GM21786 (cell line): ENCODE measurements around the gene MCFD2.

Experiments used
- ATAC-seq: cut with Tn5 transposase; IDR thresholded peaks from one replicate; pipeline ENCODE4 v1.9.1; 2021; ENCODE audit not compliant: unreplicated experiment

The MCFD2 gene

GRCh38 chr2:46939626-46940359 lies 24.2 kb upstream of the MCFD2 start:
- ATAC-seq = no peak

- no peak for ATAC-seq
Measured at GRCh38 chr2:46937471-46937901, 21.9 kb upstream of the MCFD2 start.

- no peak for ATAC-seq
Measured at GRCh38 chr2:46936566-46936965, 21.0 kb upstream of the MCFD2 start.

- no peak for ATAC-seq
Measured at GRCh38 chr2:46935071-46935470, 19.5 kb upstream of the MCFD2 start.

GRCh38 chr2:46929612-46930011 lies 14.0 kb upstream of the MCFD2 start:
- ATAC-seq = no peak

GRCh38 chr2:46926863-46927262 lies 11.3 kb upstream of the MCFD2 start:
- no peak for ATAC-seq

- no peak for ATAC-seq
Measured at GRCh38 chr2:46925474-46926351, 10.1 kb upstream of the MCFD2 start.

- no peak for ATAC-seq
Measured at GRCh38 chr2:46924608-46925007, 9.0 kb upstream of the MCFD2 start.

- ATAC-seq = no peak
Measured at GRCh38 chr2:46924038-46924437, 8.4 kb upstream of the MCFD2 start.

- ATAC-seq = no peak
Measured at GRCh38 chr2:46923041-46923528, 7.5 kb upstream of the MCFD2 start.

- no peak for ATAC-seq
Measured at GRCh38 chr2:46922606-46923005, 7.0 kb upstream of the MCFD2 start.

- ATAC-seq = no peak
Measured at GRCh38 chr2:46921676-46922448, 6.3 kb upstream of the MCFD2 start.

- no peak for ATAC-seq
Measured at GRCh38 chr2:46917628-46918027, 2.0 kb upstream of the MCFD2 start.

- peak; percentile 81 for ATAC-seq
Measured at GRCh38 chr2:46915811-46916630, 415 bp upstream of the MCFD2 start.

GRCh38 chr2:46914578-46915230 lies 902 bp downstream of the MCFD2 start:
- ATAC-seq = no peak

GRCh38 chr2:46913471-46914381 lies 1.9 kb downstream of the MCFD2 start:
- ATAC-seq = no peak

- peak; percentile 93 for ATAC-seq
Measured at GRCh38 chr2:46909771-46910419, 5.7 kb downstream of the MCFD2 start.

GRCh38 chr2:46909150-46909549 lies 6.5 kb downstream of the MCFD2 start:
- ATAC-seq = no peak
